ENCODE results near the gene CPNE1. TPM values are rescaled to one million over a fixed set of nuclear protein-coding genes. Genes with fewer than 3 reads are reported as not detected.
A peak's percentile ranks its signal among the peaks of the same experiment; 100 is the strongest.

Gene CPNE1
- total and polyA plus RNA-seq, 10 of the 15 experiments (the other 5 are each of a cell fraction or from before 2014, with no cell fraction given) = 84.9 to 209 (median 146) TPM

DNA sequence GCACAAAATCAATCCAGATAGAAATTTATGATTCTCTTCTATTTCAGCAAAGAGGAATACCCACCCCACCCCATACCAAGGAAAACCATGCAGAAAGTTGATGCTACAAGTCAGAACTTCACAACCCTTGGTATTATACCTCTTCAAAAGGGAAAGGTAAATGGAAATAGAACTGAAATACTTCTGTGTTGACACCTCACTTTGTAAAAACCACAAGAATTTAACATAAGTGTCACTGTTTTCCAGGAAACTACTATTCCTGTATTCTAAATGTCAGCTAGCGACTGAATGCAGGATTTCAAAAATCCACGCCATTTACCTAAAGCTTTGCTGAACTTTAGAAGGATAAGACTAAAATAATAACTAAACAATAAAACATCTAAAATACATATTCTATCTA lies 3.6 kb downstream of the CPNE1 start:
- H4K20me1 ChIP-seq (ENCODE audit: control insufficient read depth, insufficient read depth) = peaks cover 13% of the 10 kb centered on the region
- 13% methylated on average over 2 of the region's 2 CpGs for WGBS (ENCODE audit: insufficient coverage, insufficient replicate concordance, low lambda C conversion rate, missing lambda C conversion rate)
- peaks cover 10% of the 10 kb centered on the region for H3K4me1 ChIP-seq (ENCODE audit: control insufficient read depth, insufficient read depth, low read length)
- DNase-seq (ENCODE audit: low read depth, low spot score) = no peak
- peak overlapping the region; percentile 98 for H3K4me2 ChIP-seq (ENCODE audit: control insufficient read depth, insufficient read depth)
- intact Hi-C loops (cut with micrococcal nuclease; ENCODE audit: unreplicated experiment) = no loop called here
- H3K36me3 ChIP-seq (ENCODE audit: control insufficient read depth in 2 of 2, insufficient read depth in 2 of 2, low read length in 1 of 2) = peaks cover 0 to 7% of the 10 kb centered on the region in 2 experiments; a peak in 1 of 4 replicates
- H3K9me3 ChIP-seq (replicated peaks; ENCODE audit: control insufficient read depth, insufficient read depth, low read length) = no peaks in the 10 kb centered on the region
- no peaks in the 10 kb centered on the region for H3K27me3 ChIP-seq (replicated peaks in 1 of 2; ENCODE audit: control insufficient read depth in 2 of 2, insufficient read depth in 2 of 2, low read length in 1 of 2)
- POLR2A ChIA-PET = interaction anchor here (0.6 to 1.2 kb wide), 3 partner anchors 44 to 171 kb away, joined by 3 to 5 read pairs (median 5); no protein-coding TSS in a partner anchor
- no peak for ATAC-seq
- no TSS peak for BruUV-seq (replicated peaks)
- no peak overlapping the region for H2AFZ ChIP-seq (ENCODE audit: control insufficient read depth, low read depth, low read length)
- TF ChIP-seq NFYA (IDR thresholded peaks at IDR 0.05; ENCODE audit: borderline replicate concordance, low read depth, low read length) (no peak), ZNF24 (IDR thresholded peaks at IDR 0.05) (no peak), SIN3A (IDR thresholded peaks at IDR 0.05; ENCODE audit: low read depth, low read length) (peak; percentile 55; the same call in 1 of the 2 replicates), IKZF2 (IDR thresholded peaks at IDR 0.05) (peak in 1 of 2 experiments; percentile 9; a peak in 2 of 4 replicates), RUNX3 (IDR thresholded peaks at IDR 0.05; ENCODE audit: low read length) (peak; percentile 60; the same call in 1 of the 2 replicates), RAD51 (IDR thresholded peaks at IDR 0.05) (no peak), LARP7 (IDR thresholded peaks at IDR 0.05) (no peak)
- no peak for FAIRE-seq
- H3K27ac ChIP-seq (ENCODE audit: control insufficient read depth, insufficient read depth) = peak overlapping the region; percentile 46; the same call in 1 of the 2 replicates
- SMC1A ChIA-PET (ENCODE audit: uncharacterized antibody, unreplicated experiment) = interaction anchor here (0.7 to 4.8 kb wide), 7 partner anchors 13 to 233 kb away, joined by 3 to 28 read pairs (median 4); no protein-coding TSS in a partner anchor
- peaks cover 89% of the 10 kb centered on the region for H3K79me2 ChIP-seq (ENCODE audit: control insufficient read depth, insufficient read depth, low read length)
- CTCF ChIA-PET = interaction anchor here (1.0 to 5.8 kb wide), 4 partner anchors 17 to 54 kb away, joined by 3 to 31 read pairs (median 4); no protein-coding TSS in a partner anchor
- RAD21 ChIA-PET (ENCODE audit: unreplicated experiment) = interaction anchor here (0.5 to 4.5 kb wide), 4 partner anchors 9 to 383 kb away, joined by 3 to 29 read pairs (median 3); partner anchors contain the start of gene SCAND1
- in situ Hi-C loops (cut with MboI) = no loop called here
- H3K9ac ChIP-seq (ENCODE audit: control insufficient read depth, insufficient read depth, low read length) = peak overlapping the region; percentile 5; the same call in 1 of the 2 replicates
- H3K4me3 ChIP-seq = peak overlapping the region; percentile 59; the same call in 1 of the 2 replicates

Data from GM12878 (cell line).